BLaER1 (cell line): ENCODE results near the gene KRTAP9-2.
"Not testable (repeated sequence)": the region's sequence is repeated elsewhere in the genome, so short reads cannot be mapped to it uniquely, and the experiment has no call there.

Experiments
- H3K27ac ChIP-seq: shearing (Covaris generic); formaldehyde crosslinking; 2 replicates; pipeline ENCODE4 v1.8.1; 2022
- H3K27me3 ChIP-seq: shearing (Covaris generic); formaldehyde crosslinking; 2 replicates; pipeline ENCODE4 v1.8.1; 2022
- H3K36me3 ChIP-seq: shearing (Covaris generic); formaldehyde crosslinking; 2 replicates; pipeline ENCODE4 v1.8.1; 2022
- H3K4me1 ChIP-seq: shearing (Covaris generic); formaldehyde crosslinking; 2 replicates; pipeline ENCODE4 v1.8.1; 2022
- H3K4me2 ChIP-seq: shearing (Covaris generic); formaldehyde crosslinking; 2 replicates; pipeline ENCODE4 v1.8.1; 2022
- H3K4me3 ChIP-seq: shearing (Covaris generic); formaldehyde crosslinking; 2 replicates; pipeline ENCODE4 v1.8.1; 2022
- H3K9ac ChIP-seq: shearing (Covaris generic); formaldehyde crosslinking; 2 replicates; pipeline ENCODE4 v1.8.1; 2022
- H3K9me3 ChIP-seq: shearing (Covaris generic); formaldehyde crosslinking; 2 replicates; pipeline ENCODE4 v1.8.1; 2022
- H4K20me1 ChIP-seq: shearing (Covaris generic); formaldehyde crosslinking; 2 replicates; pipeline ENCODE4 v1.8.1; 2022
- Cebpa-rat ChIP-seq: shearing (Covaris generic); IDR thresholded peaks from 2 replicates; pipeline ENCODE4 v1.8.1; 2022

KRTAP9-2 gene

GRCh38 chr17:41246995-41247787 lies 20.7 kb downstream of the KRTAP9-2 start:
- not testable (repeated sequence) for H3K27me3 ChIP-seq, H4K20me1 ChIP-seq, H3K4me3 ChIP-seq, H3K4me1 ChIP-seq, H3K9me3 ChIP-seq, H3K4me2 ChIP-seq, H3K27ac ChIP-seq, H3K9ac ChIP-seq, H3K36me3 ChIP-seq

- not testable (repeated sequence) for H4K20me1 ChIP-seq
These were observed 23.3 kb downstream of the KRTAP9-2 start, which contains the start of gene KRTAP9-4 for GRCh38 chr17:41249637-41250240. Gene KRTAP9-4, plus strand, starts transcription at chr17:41249687. Its CDS starts 34 bp downstream, at chr17:41249721.

GRCh38 chr17:41251261-41251660 lies 24.8 kb downstream of the KRTAP9-2 start:
- Histone ChIP-seq H3K9ac (no peak overlapping the region), H3K27ac (no peak overlapping the region), H3K4me3 (no peak overlapping the region), H3K27me3 (no peaks in the 10 kb centered on the region), H3K4me2 (no peak overlapping the region), H4K20me1 (no peaks in the 10 kb centered on the region), H3K9me3 (no peaks in the 10 kb centered on the region), H3K36me3 (no peaks in the 10 kb centered on the region), H3K4me1 (no peaks in the 10 kb centered on the region)
- no peak for TF ChIP-seq Cebpa-rat

More at GRCh38 chr17:41249637-41250240, 23.3 kb downstream of the KRTAP9-2 start, which contains the start of gene KRTAP9-4:
- H3K9me3 ChIP-seq, H3K4me1 ChIP-seq, H3K36me3 ChIP-seq, H3K4me2 ChIP-seq, H3K9ac ChIP-seq, H3K4me3 ChIP-seq, H3K27ac ChIP-seq, H3K27me3 ChIP-seq: not testable (repeated sequence)

- Histone ChIP-seq H3K9ac (no peak overlapping the region), H3K36me3 (no peaks in the 10 kb centered on the region), H3K4me3 (no peak overlapping the region), H3K27me3 (no peaks in the 10 kb centered on the region), H3K27ac (no peak overlapping the region), H3K4me2 (no peak overlapping the region), H4K20me1 (no peaks in the 10 kb centered on the region), H3K4me1 (no peaks in the 10 kb centered on the region), H3K9me3 (no peaks in the 10 kb centered on the region)
- TF ChIP-seq Cebpa-rat: no peak
These were observed 28.4 kb downstream of the KRTAP9-2 start for GRCh38 chr17:41254861-41255260.

- H3K36me3 ChIP-seq, H3K27ac ChIP-seq, H3K4me3 ChIP-seq, H4K20me1 ChIP-seq, H3K27me3 ChIP-seq, H3K4me1 ChIP-seq, H3K9ac ChIP-seq, H3K9me3 ChIP-seq, H3K4me2 ChIP-seq: not testable (repeated sequence)
These were observed 29.2 kb downstream of the KRTAP9-2 start, which contains the start of gene KRTAP9-9 for GRCh38 chr17:41255381-41256290. Gene KRTAP9-9, plus strand, starts transcription at chr17:41255384.

GRCh38 chr17:41256291-41256685 lies 29.8 kb downstream of the KRTAP9-2 start:
- H4K20me1 ChIP-seq: no peaks in the 10 kb centered on the region
- no peaks in the 10 kb centered on the region for H3K9me3 ChIP-seq
- no peak overlapping the region for H3K27ac ChIP-seq
- no peak overlapping the region for H3K4me3 ChIP-seq
- no peak overlapping the region for H3K9ac ChIP-seq
- no peak for TF ChIP-seq Cebpa-rat
- H3K4me2 ChIP-seq: no peak overlapping the region
- no peaks in the 10 kb centered on the region for H3K4me1 ChIP-seq
- no peaks in the 10 kb centered on the region for H3K36me3 ChIP-seq
- no peaks in the 10 kb centered on the region for H3K27me3 ChIP-seq

- H4K20me1 ChIP-seq: no peaks in the 10 kb centered on the region
- TF ChIP-seq Cebpa-rat: no peak
- no peaks in the 10 kb centered on the region for H3K9me3 ChIP-seq
- H3K4me3 ChIP-seq: no peak overlapping the region
- no peaks in the 10 kb centered on the region for H3K4me1 ChIP-seq
- no peak overlapping the region for H3K27ac ChIP-seq
- no peaks in the 10 kb centered on the region for H3K36me3 ChIP-seq
- H3K27me3 ChIP-seq: no peaks in the 10 kb centered on the region
- no peak overlapping the region for H3K4me2 ChIP-seq
- H3K9ac ChIP-seq: no peak overlapping the region
These were observed 32.0 kb downstream of the KRTAP9-2 start for GRCh38 chr17:41258406-41258805.

- no peak overlapping the region for H3K9ac ChIP-seq
- no peaks in the 10 kb centered on the region for H3K36me3 ChIP-seq
- no peak overlapping the region for H3K4me3 ChIP-seq
- no peak for TF ChIP-seq Cebpa-rat
- H3K4me2 ChIP-seq: no peak overlapping the region
- no peaks in the 10 kb centered on the region for H3K27me3 ChIP-seq
- H3K9me3 ChIP-seq: no peaks in the 10 kb centered on the region
- no peaks in the 10 kb centered on the region for H3K4me1 ChIP-seq
- H4K20me1 ChIP-seq: no peaks in the 10 kb centered on the region
- no peak overlapping the region for H3K27ac ChIP-seq
These were observed 36.8 kb downstream of the KRTAP9-2 start for GRCh38 chr17:41263212-41263611.

GRCh38 chr17:41264599-41264998 lies 38.2 kb downstream of the KRTAP9-2 start:
- Histone ChIP-seq H4K20me1 (no peaks in the 10 kb centered on the region), H3K36me3 (no peaks in the 10 kb centered on the region), H3K27ac (no peak overlapping the region), H3K4me1 (no peaks in the 10 kb centered on the region), H3K27me3 (no peaks in the 10 kb centered on the region), H3K4me2 (no peak overlapping the region), H3K4me3 (no peak overlapping the region), H3K9ac (no peak overlapping the region), H3K9me3 (no peaks in the 10 kb centered on the region)
- TF ChIP-seq Cebpa-rat: no peak

- no peak for TF ChIP-seq Cebpa-rat
- Histone ChIP-seq H3K9ac (no peak within 1 kb of the TSS), H3K36me3 (no peaks in the 10 kb centered on the region), H3K27ac (no peak within 1 kb of the TSS), H3K9me3 (no peaks in the 10 kb centered on the region), H4K20me1 (no peaks in the 10 kb centered on the region), H3K4me2 (no peak within 1 kb of the TSS), H3K4me3 (no peak within 1 kb of the TSS), H3K27me3 (no peaks in the 10 kb centered on the region), H3K4me1 (no peaks in the 10 kb centered on the region)
These were observed 38.6 kb downstream of the KRTAP9-2 start, which contains the start of gene KRTAP9-6 for GRCh38 chr17:41265078-41265477. Gene KRTAP9-6, plus strand, starts transcription at chr17:41265378. Its CDS starts 0 bp downstream, at chr17:41265378.
